A673 (cell line): Measurements from ENCODE around the gene RIPK3. TPM values are rescaled to one million over a fixed set of nuclear protein-coding genes. Genes with fewer than 3 reads are reported as not detected.

Experiments used
- BruUV-seq: library from RNA; stranded (reverse); fragments of 400-500 nt; replicated peaks from 2 replicates; lab custom pipeline; 2021; lab: Mats Ljungman, UMichigan
- CTCF ChIA-PET: fragments of 300-600 bp; sonication (Branson Sonifier 250); formaldehyde crosslinking; loops from one replicate; lab custom pipeline; 2022; ENCODE audit warnings: antibody characterized with exemption; lab: Charles Lee
- POLR2A ChIA-PET: fragments of 300-600 bp; sonication (Branson Sonifier 250); formaldehyde crosslinking; loops from one replicate; lab custom pipeline; 2022; ENCODE audit warnings: antibody characterized with exemption; ENCODE audit not compliant: low non-redundant PET; lab: Charles Lee
- DNase-seq: peaks from one replicate; pipeline ENCODE4 v3.0.0-alpha.2; 2015; ENCODE audit warnings: low spot score
- H3K27ac ChIP-seq: fragments of 200-600 bp; sonication (generic); 2 replicates; pipeline ENCODE4 v1.5.1; 2016; ENCODE audit warnings: mixed run types, low read depth, mild to moderate bottlenecking, mixed read lengths, antibody characterized with exemption, low read length; ENCODE audit not compliant: poor library complexity, severe bottlenecking
- H3K27me3 ChIP-seq: fragments of 200-600 bp; sonication (generic); replicated peaks from 2 replicates; pipeline ENCODE4 v1.6.1; 2017; ENCODE audit warnings: mixed run types, low read depth, mild to moderate bottlenecking, mixed read lengths, antibody characterized with exemption, low read length; ENCODE audit not compliant: insufficient read depth, poor library complexity
- H3K36me3 ChIP-seq: fragments of 200-600 bp; sonication (generic); 2 replicates; pipeline ENCODE4 v1.6.1; 2016; ENCODE audit warnings: mixed run types, mild to moderate bottlenecking, mixed read lengths, antibody characterized with exemption, low read length; ENCODE audit not compliant: insufficient read depth, poor library complexity, severe bottlenecking
- H3K4me1 ChIP-seq: fragments of 200-600 bp; sonication (generic); 2 replicates; pipeline ENCODE4 v1.6.1; 2017; ENCODE audit warnings: mixed run types, mild to moderate bottlenecking, mixed read lengths, antibody characterized with exemption, low read length; ENCODE audit not compliant: insufficient read depth, poor library complexity, severe bottlenecking
- H3K4me3 ChIP-seq: fragments of 200-600 bp; sonication (generic); 2 replicates; pipeline ENCODE4 v1.5.1; 2016; ENCODE audit warnings: low read depth, mixed run types, mild to moderate bottlenecking, mixed read lengths, low read length; ENCODE audit not compliant: poor library complexity, severe bottlenecking
- H3K9me3 ChIP-seq: fragments of 200-600 bp; sonication (generic); 2 replicates; pipeline ENCODE4 v1.6.1; 2016; ENCODE audit warnings: mixed run types, low read depth, mild to moderate bottlenecking, mixed read lengths, antibody characterized with exemption, low read length; ENCODE audit not compliant: poor library complexity, severe bottlenecking
- CTCF ChIP-seq: fragments of 300-800, 200-600 bp; sonication (generic); conservative IDR thresholded peaks from 2 replicates; pipeline ENCODE4 v1.5.1; 2017; ENCODE audit warnings: low read depth, mild to moderate bottlenecking, antibody characterized with exemption, low read length, moderate library complexity, mixed read lengths
- EZH2 ChIP-seq: fragments of 200-600 bp; sonication (generic); IDR thresholded peaks from 2 replicates; pipeline ENCODE4 v1.6.1; 2017; ENCODE audit warnings: borderline replicate concordance, low read depth, mild to moderate bottlenecking, mixed read lengths, antibody characterized with exemption, low read length; ENCODE audit not compliant: poor library complexity, severe bottlenecking
- intact Hi-C: fragments of 100-400 bp; cut with micrococcal nuclease; formaldehyde crosslinking; loops from one replicate; pipeline ENCODE4 v1.10.0; 2022; ENCODE audit not compliant: unreplicated experiment
- total RNA-seq: library from RNA; stranded (reverse); gene quantifications from 2 replicates; pipeline ENCODE4 v1.2.3, GENCODE V29; 2021

Gene RIPK3
- total RNA-seq, 1 experiment from 2014 or later, result not detected

- TF ChIP-seq CTCF, result no peak
- H3K9me3 ChIP-seq, result no peaks in the 10 kb centered on the region
- ChIA-PET CTCF (interaction anchor here (1.3 to 1.5 kb wide), 2 partner anchors 105 to 109 kb away, joined by 5 to 6 read pairs; no protein-coding TSS in a partner anchor), POLR2A (interaction anchor here (0.6 to 0.7 kb wide), 2 partner anchors 18 to 96 kb away, joined by 8 to 14 read pairs; no protein-coding TSS in a partner anchor)
- H3K4me3 ChIP-seq, result no peak overlapping the region
- H3K27me3 ChIP-seq, result no peaks in the 10 kb centered on the region
- intact Hi-C loops, result no loop called here
- H3K4me1 ChIP-seq, result no peaks in the 10 kb centered on the region
- no peak overlapping the region for H3K27ac ChIP-seq
- H3K36me3 ChIP-seq, result no peaks in the 10 kb centered on the region
- BruUV-seq, result no TSS peak
- DNase-seq, result no peak
Measured at GRCh38 chr14:24327303-24327702, 12.5 kb downstream of the RIPK3 start.

- ChIA-PET POLR2A (no interaction called here), CTCF (interaction anchor here (0.7 to 2.0 kb wide), 3 partner anchors 18 to 117 kb away, joined by 3 to 7 read pairs (median 3); partner anchors contain the start of gene CIDEB)
- no peaks in the 10 kb centered on the region for H3K9me3 ChIP-seq
- H3K4me1 ChIP-seq, result no peaks in the 10 kb centered on the region
- H3K27ac ChIP-seq, result no peak overlapping the region
- intact Hi-C loops, result no loop called here
- no peak overlapping the region for H3K4me3 ChIP-seq
- H3K27me3 ChIP-seq, result no peaks in the 10 kb centered on the region
- no peak for DNase-seq
- TF ChIP-seq CTCF (no peak), EZH2 (no peak)
- no peaks in the 10 kb centered on the region for H3K36me3 ChIP-seq
- no TSS peak for BruUV-seq
Measured at GRCh38 chr14:24325963-24326362, 13.8 kb downstream of the RIPK3 start.

GRCh38 chr14:24325041-24325530 lies 14.7 kb downstream of the RIPK3 start:
- Histone ChIP-seq H3K27me3 (no peaks in the 10 kb centered on the region), H3K9me3 (no peaks in the 10 kb centered on the region), H3K4me1 (no peaks in the 10 kb centered on the region), H3K27ac (no peak overlapping the region), H3K4me3 (no peak overlapping the region), H3K36me3 (no peaks in the 10 kb centered on the region)
- intact Hi-C loops, result no loop called here
- no TSS peak for BruUV-seq
- DNase-seq, result no peak
- TF ChIP-seq EZH2 (no peak), CTCF (no peak)
- CTCF ChIA-PET, result interaction anchor here (2.0 kb wide), 1 partner anchor 107 kb away, joined by 7 read pairs; no protein-coding TSS in a partner anchor
- POLR2A ChIA-PET, result no interaction called here
